OCI-M2 (cell line): ENCODE data around the gene SLC25A22.
A peak's percentile ranks its signal among the peaks of the same experiment; 100 is the strongest.

Experiments
- DNase-seq: peaks from one replicate; lab custom pipeline; 2025; ENCODE audit not compliant: unreplicated experiment; lab: John Stamatoyannopoulos, UW

Gene SLC25A22

DNA sequence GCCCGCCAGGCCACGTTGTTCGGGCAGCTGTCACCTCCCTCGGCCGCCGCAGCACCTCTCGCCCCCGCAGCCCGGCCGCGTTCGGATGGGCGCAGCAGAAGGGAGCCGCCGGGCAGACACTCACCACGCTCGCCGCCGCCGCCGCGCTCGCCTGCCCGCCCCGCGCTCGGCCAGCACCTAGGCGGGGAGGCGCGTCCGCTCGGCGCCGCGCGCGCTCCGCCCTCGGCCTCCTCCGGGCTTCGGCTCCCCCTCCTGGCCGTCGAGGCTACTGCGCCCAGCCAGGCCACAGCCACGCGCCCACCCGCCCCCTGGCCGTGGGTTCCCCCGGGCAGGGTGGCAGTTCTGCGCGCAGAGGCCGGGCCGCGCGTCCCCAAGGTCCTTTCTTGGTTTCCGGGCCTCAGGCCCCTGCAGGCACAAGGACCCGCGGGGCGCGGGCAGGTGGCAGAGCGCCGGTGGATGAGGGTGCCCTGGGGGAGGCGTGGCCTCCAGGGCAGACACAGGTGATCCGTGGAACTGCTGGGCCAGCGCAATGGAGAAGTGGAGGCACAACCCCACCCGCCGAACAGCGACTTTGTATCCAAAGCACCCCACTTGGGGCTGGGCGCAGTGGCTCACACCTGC is at the start of gene SLC25A22:
SLC25A22 (minus strand) TSS at position 189 of the 621 bp plus-strand sequence. CDS start 3,275 bp downstream, outside the sequence.
- DNase-seq, result no peak

DNA sequence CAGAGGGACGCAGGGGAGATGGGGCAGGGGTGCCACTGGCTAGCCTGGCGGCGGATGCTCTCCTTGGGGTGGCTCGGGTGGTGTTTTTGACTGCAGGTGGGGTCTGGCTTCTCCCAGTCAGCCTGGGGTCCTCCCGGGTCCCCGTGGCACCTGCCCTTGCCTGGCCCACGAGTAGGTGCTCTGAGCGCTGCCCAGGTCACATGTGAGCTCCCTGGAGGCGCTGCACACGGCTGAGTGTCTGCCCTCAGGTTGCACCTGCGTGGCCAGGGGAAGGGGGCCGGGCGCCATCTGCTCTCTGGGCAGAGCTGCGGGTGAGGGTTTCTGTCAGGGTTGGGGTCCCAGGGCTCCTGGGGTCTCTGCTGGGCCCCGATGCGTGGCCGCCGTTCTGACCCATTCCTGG is 49.8 kb upstream of the SLC25A22 start:
- DNase-seq, result no peak

GRCh38 chr11:846496-847098 is 48.5 kb upstream of the SLC25A22 start:
- no peak for DNase-seq

- no peak for DNase-seq
These were observed 47.9 kb upstream of the SLC25A22 start for GRCh38 chr11:845872-846495.

DNA sequence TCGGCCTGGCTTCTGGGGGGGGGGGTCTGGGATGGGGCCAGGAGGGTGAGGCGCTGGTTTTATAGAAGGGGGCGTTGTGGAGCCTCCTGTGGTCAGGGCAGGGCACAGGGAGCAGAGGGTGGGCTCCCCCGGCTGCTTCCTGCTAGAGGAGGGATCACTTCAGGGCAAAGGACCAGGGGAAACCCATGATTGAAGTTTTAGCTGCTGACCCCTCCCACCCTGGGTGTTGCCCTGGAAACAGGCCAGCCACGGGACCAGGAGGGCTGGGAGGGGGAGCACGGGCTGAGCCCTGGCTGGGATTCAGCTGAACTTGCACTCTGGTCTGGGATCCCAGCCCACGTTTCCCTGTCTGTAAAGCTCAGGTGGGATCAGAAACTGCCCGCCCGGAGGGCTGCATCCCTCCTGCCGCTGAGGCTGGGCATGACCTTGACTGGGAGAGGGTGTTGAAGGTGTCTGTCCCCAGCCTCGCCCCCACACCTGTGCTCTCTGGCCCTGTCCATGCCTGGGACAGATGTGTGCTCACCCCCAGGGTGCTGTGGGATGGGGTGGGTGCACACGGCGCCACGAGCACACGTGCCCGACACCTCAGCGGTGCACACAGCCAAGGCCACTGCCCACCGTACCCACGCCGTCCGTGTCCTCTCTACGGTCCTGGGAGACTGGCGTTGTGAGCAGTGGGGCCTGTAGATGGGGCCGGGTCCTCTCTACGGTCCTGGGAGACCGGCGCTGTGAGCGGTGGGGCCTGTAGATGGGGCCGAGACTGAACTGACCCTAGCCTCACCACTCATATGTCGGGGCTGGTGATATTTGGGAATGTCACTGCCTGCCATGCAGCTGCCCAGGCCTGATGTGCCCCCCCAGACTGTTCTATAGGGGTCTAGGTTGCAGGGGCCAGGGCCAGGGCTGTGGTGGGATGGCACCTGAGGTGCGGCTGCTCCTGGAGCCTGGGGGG is 46.9 kb upstream of the SLC25A22 start:
- DNase-seq, result no peak

GRCh38 chr11:843818-844692 is 46.0 kb upstream of the SLC25A22 start:
- DNase-seq, result no peak

GRCh38 chr11:843086-843734 is 45.1 kb upstream of the SLC25A22 start:
- no peak for DNase-seq

GRCh38 chr11:842370-843002 is 44.4 kb upstream of the SLC25A22 start, which contains the start of the genes POLR2L and TSPAN4:
Gene POLR2L (minus strand): TSS chr11:842529. CDS start chr11:842508, 21 bp downstream.
Gene TSPAN4 (plus strand): TSS chr11:842852. CDS start chr11:850305, 7,453 bp downstream.
- peak; percentile 38 for DNase-seq

DNA sequence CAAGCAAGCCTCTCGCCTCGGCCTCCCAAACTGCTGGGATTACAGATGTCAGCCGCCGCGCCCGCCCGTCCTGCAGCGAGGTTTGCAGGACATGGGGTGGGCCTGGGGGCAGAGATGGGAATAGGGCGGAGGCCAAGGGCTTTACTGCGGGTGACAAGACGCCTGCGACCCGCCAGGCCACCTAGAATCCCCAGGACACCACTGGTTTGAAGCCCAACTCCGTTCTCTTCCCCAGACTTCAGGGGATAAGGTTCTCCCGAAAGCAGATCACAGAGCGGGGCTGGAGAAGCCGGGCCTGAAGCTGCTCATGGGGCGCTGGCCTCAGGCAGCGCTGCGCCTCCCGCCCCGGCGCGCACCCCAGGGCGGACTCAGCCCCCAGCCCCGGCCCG is 43.9 kb upstream of the SLC25A22 start:
- DNase-seq, result no peak

GRCh38 chr11:839875-840617 is 42.0 kb upstream of the SLC25A22 start:
- no peak for DNase-seq

DNA sequence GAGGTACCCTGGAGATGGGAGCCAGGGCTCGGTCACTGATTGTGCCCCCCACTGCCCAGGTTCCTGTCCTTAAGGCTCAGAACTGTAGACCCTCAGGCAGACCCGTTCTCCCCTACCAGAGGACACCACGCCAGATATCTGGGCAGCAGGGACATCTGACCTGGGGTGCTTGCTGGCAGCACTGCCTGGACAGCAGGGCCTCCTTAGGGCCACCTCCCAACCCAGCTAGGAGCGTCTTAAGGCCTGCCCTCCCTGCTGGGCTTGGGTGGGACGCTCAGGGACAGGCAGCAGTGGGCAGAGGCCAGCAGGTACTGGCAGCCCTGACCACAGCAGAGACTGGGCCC is 41.2 kb upstream of the SLC25A22 start:
- DNase-seq, result no peak

DNA sequence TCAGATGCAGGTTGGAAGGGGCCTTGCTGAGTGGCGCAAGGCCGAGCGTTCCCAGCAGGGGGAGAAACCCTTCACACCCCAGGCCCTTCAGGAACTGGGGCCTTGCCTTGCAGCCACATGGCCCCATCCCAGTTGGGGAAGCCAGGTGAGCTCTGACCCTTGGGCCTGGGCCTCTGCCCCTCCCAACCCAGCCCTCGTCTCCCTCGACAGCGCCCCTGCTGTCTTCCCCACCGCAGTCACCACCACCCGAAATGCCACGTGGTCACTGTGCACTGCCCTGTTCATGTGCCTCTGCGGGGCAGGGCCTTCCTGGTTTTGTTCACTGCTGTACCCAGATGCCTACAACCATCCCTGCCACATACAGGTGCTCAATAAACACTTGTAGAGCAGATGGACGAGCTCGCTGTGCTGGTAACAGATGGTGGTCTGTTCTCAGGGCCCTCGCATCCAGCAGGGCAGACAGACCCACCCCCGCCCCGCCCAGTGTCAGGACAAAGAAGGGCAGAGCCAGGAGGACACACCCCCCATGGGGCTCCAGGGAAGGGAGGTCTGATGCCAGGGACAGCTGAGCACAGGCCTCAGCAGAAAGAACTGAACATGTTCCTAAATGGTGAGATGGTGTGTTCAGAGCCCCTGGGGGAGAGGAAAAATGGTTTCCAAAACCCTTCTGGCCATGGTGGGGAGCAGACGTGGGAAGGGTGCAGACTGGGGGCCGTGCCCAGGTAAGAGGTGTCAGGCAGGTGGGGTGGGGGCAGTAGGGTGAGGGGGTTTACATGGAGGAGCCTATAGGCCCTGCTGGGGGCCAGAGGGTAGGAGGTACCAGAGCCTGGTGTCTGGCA is 40.6 kb upstream of the SLC25A22 start:
- no peak for DNase-seq

DNA sequence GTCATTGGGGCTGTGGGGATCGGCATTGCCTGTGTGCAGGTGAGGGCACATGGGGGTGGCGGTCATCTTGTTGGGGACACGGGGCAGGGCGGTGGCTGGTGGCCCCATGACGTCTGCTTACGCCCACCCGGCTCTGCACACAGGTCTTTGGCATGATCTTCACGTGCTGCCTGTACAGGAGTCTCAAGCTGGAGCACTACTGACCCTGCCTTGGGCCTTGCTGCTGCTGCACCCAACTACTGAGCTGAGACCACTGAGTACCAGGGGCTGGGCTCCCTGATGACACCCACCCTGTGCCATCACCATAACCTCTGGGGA is 39.9 kb upstream of the SLC25A22 start:
- DNase-seq, result no peak

GRCh38 chr11:837189-837989 is 39.3 kb upstream of the SLC25A22 start:
- no peak for DNase-seq

- DNase-seq, result no peak
These were observed 38.6 kb upstream of the SLC25A22 start for GRCh38 chr11:836700-837099.

DNA sequence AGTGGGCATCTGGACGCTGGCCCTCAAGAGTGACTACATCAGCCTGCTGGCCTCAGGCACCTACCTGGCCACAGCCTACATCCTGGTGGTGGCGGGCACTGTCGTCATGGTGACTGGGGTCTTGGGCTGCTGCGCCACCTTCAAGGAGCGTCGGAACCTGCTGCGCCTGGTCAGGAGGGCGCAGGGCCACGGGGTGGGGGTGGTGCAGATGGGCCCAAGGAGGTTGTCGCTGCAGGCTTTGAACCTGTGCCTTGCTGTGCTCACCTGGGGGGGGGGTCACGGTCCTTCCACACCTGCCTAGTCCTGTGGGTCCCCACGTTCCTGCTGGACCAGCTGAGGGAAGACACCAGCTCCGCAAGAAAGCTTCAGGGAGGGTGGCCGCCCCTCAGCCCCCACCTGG is 38.2 kb upstream of the SLC25A22 start:
- DNase-seq, result no peak
